Smooth muscle cell (in vitro differentiated cells): ENCODE data around the gene TMEM174. TPM values are rescaled to one million over a fixed set of nuclear protein-coding genes. Genes with fewer than 3 reads are reported as not detected.

Experiments used
- DNase-seq: peaks from one replicate; lab custom pipeline; 2025; ENCODE audit not compliant: unreplicated experiment; lab: John Stamatoyannopoulos, UW
- H2AFZ ChIP-seq: fragments of 200-600 bp; sonication (generic); 2 replicates; pipeline ENCODE4 v1.6.0; 2016; ENCODE audit warnings: antibody characterized with exemption, low read depth, mild to moderate bottlenecking
- H3F3A ChIP-seq: fragments of 200-600 bp; sonication (generic); 2 replicates; pipeline ENCODE4 v1.6.0; 2017; ENCODE audit warnings: antibody characterized with exemption, low read depth
- H3K27ac ChIP-seq: fragments of 200-600 bp; sonication (generic); 2 replicates; pipeline ENCODE4 v1.5.1; 2016; ENCODE audit warnings: low read depth, mild to moderate bottlenecking
- H3K27me3 ChIP-seq: fragments of 200-600 bp; sonication (generic); 2 replicates; pipeline ENCODE4 v1.6.1; 2016; ENCODE audit warnings: low read depth, mild to moderate bottlenecking
- H3K36me3 ChIP-seq: fragments of 200-600 bp; sonication (generic); 2 replicates; pipeline ENCODE4 v1.5.1; 2016; ENCODE audit warnings: low read depth
- H3K4me1 ChIP-seq: fragments of 200-600 bp; sonication (generic); 2 replicates; pipeline ENCODE4 v1.5.1; 2016; ENCODE audit warnings: low read depth
- H3K4me2 ChIP-seq: fragments of 200-600 bp; sonication (generic); 2 replicates; pipeline ENCODE4 v1.6.0; 2016; ENCODE audit warnings: mild to moderate bottlenecking
- H3K4me3 ChIP-seq: fragments of 200-600 bp; sonication (generic); 2 replicates; pipeline ENCODE4 v1.5.1; 2016; ENCODE audit warnings: mild to moderate bottlenecking
- H3K79me2 ChIP-seq: fragments of 200-600 bp; sonication (generic); 2 replicates; pipeline ENCODE4 v1.6.0; 2016; ENCODE audit warnings: low read depth, mild to moderate bottlenecking
- H3K9ac ChIP-seq: fragments of 200-600 bp; sonication (generic); 2 replicates; pipeline ENCODE4 v1.6.0; 2016; ENCODE audit warnings: low read depth
- H3K9me3 ChIP-seq: fragments of 200-600 bp; sonication (generic); replicated peaks from 2 replicates; pipeline ENCODE4 v1.5.1; 2016; ENCODE audit warnings: low read depth
- H4K20me1 ChIP-seq: fragments of 200-600 bp; sonication (generic); 2 replicates; pipeline ENCODE4 v1.6.0; 2016; ENCODE audit warnings: low read depth
- CTCF ChIP-seq: fragments of 200-600 bp; sonication (generic); IDR thresholded peaks from 2 replicates; pipeline ENCODE4 v1.5.1; 2017; ENCODE audit warnings: borderline replicate concordance, mild to moderate bottlenecking, antibody characterized with exemption; ENCODE audit not compliant: insufficient read depth, poor library complexity, severe bottlenecking
- WGBS: methylation state at CpG from one replicate; pipeline ENCODE4 v1.1.7; 2016; ENCODE audit warnings: low lambda C conversion rate; 5-methylcytosine and 5-hydroxymethylcytosine counted together
- polyA plus RNA-seq: library from polyadenylated mRNA; unstranded; fragments of >200 nt; fragmentation: Nextera tagmentation; extraction: Ambion mirVana; gene quantifications from 2 replicates; pipeline ENCODE4 v1.2.1, GENCODE V29; 2016
- total RNA-seq: library from RNA; depleted of rRNA; stranded (reverse); fragments of >200 nt; gene quantifications from 2 replicates; pipeline ENCODE4 v1.2.3, GENCODE V29; 2014

Gene TMEM174
- total and polyA plus RNA-seq, 2 experiments from 2014 or later, result not detected

- no peaks in the 10 kb centered on the region for H3K79me2 ChIP-seq
- no peak overlapping the region for H3K4me2 ChIP-seq
- no peak overlapping the region for H3K9ac ChIP-seq
- H4K20me1 ChIP-seq, result no peaks in the 10 kb centered on the region
- no peak for TF ChIP-seq CTCF
- no peaks in the 10 kb centered on the region for H3F3A ChIP-seq
- DNase-seq, result no peak
- H3K27ac ChIP-seq, result no peak overlapping the region
- no peaks in the 10 kb centered on the region for H3K4me1 ChIP-seq
- H3K27me3 ChIP-seq, result no peaks in the 10 kb centered on the region
- H3K4me3 ChIP-seq, result no peak overlapping the region
- no peaks in the 10 kb centered on the region for H3K36me3 ChIP-seq
- no peaks in the 10 kb centered on the region for H3K9me3 ChIP-seq
- H2AFZ ChIP-seq, result no peak overlapping the region
Observed at GRCh38 chr5:73180566-73180965, 7.6 kb downstream of the TMEM174 start.

GRCh38 chr5:73182307-73182706, 9.3 kb downstream of the TMEM174 start:
- H3F3A ChIP-seq, result no peaks in the 10 kb centered on the region
- no peak overlapping the region for H2AFZ ChIP-seq
- H3K36me3 ChIP-seq, result no peaks in the 10 kb centered on the region
- H3K4me1 ChIP-seq, result no peaks in the 10 kb centered on the region
- DNase-seq, result no peak
- no peak overlapping the region for H3K4me2 ChIP-seq
- H3K4me3 ChIP-seq, result no peak overlapping the region
- H3K27me3 ChIP-seq, result no peaks in the 10 kb centered on the region
- H3K9me3 ChIP-seq, result no peaks in the 10 kb centered on the region
- no peak overlapping the region for H3K27ac ChIP-seq
- no peak overlapping the region for H3K9ac ChIP-seq
- H3K79me2 ChIP-seq, result no peaks in the 10 kb centered on the region
- TF ChIP-seq CTCF, result no peak
- no peaks in the 10 kb centered on the region for H4K20me1 ChIP-seq

GRCh38 chr5:73183000-73183399, 10.0 kb downstream of the TMEM174 start:
- no peaks in the 10 kb centered on the region for H3K36me3 ChIP-seq
- no peak overlapping the region for H3K9ac ChIP-seq
- H2AFZ ChIP-seq, result no peak overlapping the region
- no peaks in the 10 kb centered on the region for H3K4me1 ChIP-seq
- no peaks in the 10 kb centered on the region for H3K9me3 ChIP-seq
- H3K4me2 ChIP-seq, result no peak overlapping the region
- H3K27me3 ChIP-seq, result no peaks in the 10 kb centered on the region
- H3F3A ChIP-seq, result no peaks in the 10 kb centered on the region
- no peak for DNase-seq
- H3K27ac ChIP-seq, result no peak overlapping the region
- WGBS, result 87% methylated on average over 6 of the region's 6 CpGs
- no peak for TF ChIP-seq CTCF
- no peaks in the 10 kb centered on the region for H4K20me1 ChIP-seq
- no peaks in the 10 kb centered on the region for H3K79me2 ChIP-seq
- H3K4me3 ChIP-seq, result no peak overlapping the region

GRCh38 chr5:73183481-73183891, 10.5 kb downstream of the TMEM174 start:
- Histone ChIP-seq H2AFZ (no peak overlapping the region), H3K4me1 (no peaks in the 10 kb centered on the region), H3K9me3 (no peaks in the 10 kb centered on the region), H3K9ac (no peak overlapping the region), H3K27ac (no peak overlapping the region), H3K36me3 (no peaks in the 10 kb centered on the region), H4K20me1 (no peaks in the 10 kb centered on the region), H3K4me3 (no peak overlapping the region), H3K27me3 (no peaks in the 10 kb centered on the region), H3K79me2 (no peaks in the 10 kb centered on the region), H3K4me2 (no peak overlapping the region), H3F3A (no peaks in the 10 kb centered on the region)
- DNase-seq, result no peak
- TF ChIP-seq CTCF, result no peak
- 90% methylated on average over 9 of the region's 9 CpGs for WGBS
